AG09319 (cell line): ENCODE data around the gene VAT1.

Source experiments
- DNase-seq: peaks from one replicate; pipeline ENCODE4 v3.0.0-alpha.2; 2010; ENCODE audit warnings: low read depth; ENCODE audit errors: extremely low read depth
- TF ChIP-seq, protein P1 (sequence below): IDR thresholded peaks from 2 replicates; pipeline ENCODE4 v1.5.1; 2011; ENCODE audit warnings: low read depth, mild to moderate bottlenecking, inconsistent platforms, low read length, moderate library complexity

Gene VAT1

DNA sequence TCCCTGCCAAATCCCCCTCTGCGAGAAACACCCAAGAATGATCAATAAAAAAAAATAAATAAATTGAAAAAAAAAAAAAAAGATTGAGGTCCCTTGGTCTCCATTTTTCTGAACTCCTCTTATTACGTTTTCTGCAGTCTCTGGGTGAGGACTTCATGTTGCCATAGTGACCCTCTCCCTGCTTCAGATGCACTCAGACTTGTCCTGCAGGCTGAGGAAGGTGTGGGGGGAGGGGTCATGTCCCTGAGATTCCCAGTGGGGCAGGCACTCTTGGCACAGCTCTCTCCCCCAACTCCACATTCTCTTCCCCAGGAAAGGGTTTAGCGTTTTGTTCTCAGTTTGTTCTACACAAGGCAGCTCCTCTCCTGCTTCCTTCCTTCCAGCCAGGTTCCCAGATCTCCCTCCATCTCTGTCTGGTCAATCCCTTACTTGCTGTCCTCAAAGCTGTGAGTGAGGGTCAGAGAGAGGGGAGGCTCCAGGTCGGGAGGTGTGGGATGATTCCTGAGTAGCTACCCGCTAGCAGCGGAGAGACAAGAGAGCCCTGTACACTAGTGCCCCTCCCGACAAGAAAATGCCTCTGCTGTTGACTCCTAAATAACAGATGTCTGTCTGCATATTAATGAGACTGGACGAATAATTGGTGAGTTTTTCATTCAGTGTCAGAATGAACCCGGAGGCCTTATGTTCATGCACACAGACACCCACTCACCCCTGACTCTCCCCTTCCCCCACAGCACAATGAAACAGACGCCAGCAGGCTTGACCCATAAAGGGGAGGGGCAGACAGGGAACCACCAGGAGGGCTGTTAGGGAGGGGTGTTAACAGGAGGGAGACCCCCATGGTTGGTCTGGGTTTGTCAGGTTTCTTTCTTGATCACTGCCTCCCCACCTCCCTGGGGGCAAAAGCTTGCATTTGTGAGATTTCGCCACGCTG lies 12.0 kb upstream of the VAT1 start:
- no peak for DNase-seq
- TF ChIP-seq, protein P1, sequence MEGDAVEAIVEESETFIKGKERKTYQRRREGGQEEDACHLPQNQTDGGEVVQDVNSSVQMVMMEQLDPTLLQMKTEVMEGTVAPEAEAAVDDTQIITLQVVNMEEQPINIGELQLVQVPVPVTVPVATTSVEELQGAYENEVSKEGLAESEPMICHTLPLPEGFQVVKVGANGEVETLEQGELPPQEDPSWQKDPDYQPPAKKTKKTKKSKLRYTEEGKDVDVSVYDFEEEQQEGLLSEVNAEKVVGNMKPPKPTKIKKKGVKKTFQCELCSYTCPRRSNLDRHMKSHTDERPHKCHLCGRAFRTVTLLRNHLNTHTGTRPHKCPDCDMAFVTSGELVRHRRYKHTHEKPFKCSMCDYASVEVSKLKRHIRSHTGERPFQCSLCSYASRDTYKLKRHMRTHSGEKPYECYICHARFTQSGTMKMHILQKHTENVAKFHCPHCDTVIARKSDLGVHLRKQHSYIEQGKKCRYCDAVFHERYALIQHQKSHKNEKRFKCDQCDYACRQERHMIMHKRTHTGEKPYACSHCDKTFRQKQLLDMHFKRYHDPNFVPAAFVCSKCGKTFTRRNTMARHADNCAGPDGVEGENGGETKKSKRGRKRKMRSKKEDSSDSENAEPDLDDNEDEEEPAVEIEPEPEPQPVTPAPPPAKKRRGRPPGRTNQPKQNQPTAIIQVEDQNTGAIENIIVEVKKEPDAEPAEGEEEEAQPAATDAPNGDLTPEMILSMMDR = no peak

DNA sequence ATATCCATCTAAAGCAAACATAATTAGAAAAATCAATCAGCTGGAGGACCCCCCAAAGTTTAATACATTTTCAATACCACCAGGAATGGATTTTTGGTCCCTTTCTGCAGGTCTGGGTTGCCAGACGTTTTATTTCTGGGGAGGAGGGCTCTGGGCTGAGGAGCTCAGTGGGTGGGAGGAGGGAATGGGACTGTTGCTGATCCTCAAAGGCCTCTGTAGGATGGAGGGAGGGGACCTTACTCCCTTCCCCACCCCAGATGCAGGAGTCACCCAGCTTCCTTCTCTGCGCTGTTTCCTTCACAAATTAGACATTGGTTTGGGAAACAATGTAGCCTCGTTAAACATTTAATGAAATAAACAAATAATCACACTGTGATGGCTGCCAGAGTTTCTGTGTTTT lies 9.5 kb upstream of the VAT1 start:
- DNase-seq = no peak
- TF ChIP-seq, protein P1 = no peak

DNA sequence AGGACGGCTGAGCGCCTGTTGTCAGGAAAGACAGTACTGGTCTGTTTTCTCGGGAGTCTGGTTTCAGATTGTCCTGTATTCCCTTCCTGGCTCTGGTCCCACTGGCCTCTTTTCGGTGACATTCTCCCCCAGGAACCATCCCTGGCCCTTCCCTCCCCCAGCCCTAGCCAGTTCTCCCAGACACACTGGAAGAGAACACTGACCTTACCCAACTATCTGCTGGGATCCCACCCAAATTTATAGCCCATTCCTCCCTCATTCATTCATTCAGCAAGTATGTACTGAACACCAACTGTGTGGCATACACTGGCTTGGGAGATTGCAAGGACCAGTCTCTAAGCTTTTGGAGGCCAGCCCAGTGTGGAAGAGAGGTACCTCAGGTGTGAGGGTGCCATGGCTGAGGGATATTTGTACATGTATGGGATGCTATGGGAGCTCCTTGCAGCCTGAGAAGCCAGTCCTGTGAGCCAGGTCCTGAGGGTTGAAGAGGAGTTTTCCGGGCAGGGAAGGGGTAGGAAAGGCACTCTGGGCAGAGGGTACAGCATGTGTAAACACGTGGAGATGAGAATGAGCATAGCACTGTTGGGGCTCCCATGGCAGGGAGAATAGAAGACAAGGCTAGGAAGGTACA lies 8.1 kb upstream of the VAT1 start:
- DNase-seq = no peak
- TF ChIP-seq, protein P1 = no peak

DNA sequence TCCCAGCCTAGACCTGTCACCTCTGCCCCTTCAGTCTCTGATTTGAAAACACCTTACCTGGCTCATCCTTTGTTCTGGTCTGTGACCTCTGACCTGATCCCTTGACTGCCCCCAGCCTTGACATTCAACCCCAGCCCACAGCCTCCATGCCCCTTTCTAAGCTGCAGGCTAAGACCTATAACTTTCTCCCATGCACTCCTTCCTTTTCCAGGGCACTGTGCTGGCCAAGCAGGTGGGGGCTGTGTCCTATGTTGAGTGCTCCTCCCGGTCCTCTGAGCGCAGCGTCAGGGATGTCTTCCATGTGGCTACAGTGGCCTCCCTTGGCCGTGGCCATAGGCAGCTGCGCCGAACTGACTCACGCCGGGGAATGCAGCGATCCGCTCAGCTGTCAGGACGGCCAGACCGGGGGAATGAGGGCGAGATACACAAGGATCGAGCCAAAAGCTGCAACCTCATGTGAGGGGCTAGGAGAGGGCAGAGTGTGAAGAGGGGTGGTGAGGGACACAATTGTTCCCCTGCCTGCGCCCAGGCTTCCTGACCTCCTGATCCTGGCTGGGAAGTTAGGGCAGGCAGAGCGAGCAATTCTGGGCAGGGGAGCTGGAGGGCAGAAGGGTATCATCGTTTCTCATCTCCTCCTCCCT lies 6.2 kb upstream of the VAT1 start:
- TF ChIP-seq, protein P1 = no peak
- no peak for DNase-seq

DNA sequence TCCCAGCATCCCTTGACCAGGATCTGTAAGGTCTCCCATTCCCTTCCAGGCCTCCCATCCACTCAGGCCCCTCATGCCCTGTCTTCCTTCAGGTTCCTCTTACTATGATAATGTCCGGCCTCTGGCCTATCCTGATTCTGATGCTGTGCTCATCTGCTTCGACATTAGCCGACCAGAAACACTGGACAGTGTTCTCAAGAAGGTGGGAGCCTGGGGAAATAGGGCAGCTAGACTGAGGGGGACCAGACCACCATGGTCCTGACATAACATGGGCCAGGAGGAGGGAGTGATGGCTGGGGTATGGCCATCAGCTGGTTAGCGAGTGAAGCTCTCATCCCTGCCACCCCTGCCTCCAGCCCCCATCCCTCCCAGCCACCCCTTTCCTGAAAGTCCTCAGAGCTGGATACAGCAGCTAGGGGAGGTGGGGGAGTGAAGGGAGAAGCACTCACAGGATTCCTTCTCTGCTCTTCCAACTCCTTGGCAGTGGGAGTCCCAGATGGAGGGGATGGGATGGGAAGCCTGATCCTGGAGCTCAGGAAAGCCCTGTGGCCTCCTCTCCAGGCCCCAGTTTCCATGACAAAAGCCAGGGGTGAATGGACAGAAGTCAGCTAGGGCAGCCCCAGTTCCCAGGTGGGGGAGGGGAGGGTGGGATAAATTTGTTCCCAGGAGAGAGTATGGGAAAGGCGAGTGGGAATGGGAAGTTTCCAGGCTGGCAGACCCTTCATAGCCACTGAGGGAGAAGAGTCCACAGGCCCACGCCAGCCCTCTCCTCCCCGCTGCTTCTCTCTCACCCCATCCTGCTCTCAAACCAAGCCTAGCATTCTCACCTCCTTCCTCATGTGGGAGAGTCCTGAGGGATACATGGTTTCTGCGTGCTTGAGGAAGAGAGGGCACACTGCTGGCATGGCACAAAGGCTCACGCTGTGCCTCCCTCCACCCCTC lies 5.2 kb upstream of the VAT1 start:
- DNase-seq = no peak
- TF ChIP-seq, protein P1 = no peak

DNA sequence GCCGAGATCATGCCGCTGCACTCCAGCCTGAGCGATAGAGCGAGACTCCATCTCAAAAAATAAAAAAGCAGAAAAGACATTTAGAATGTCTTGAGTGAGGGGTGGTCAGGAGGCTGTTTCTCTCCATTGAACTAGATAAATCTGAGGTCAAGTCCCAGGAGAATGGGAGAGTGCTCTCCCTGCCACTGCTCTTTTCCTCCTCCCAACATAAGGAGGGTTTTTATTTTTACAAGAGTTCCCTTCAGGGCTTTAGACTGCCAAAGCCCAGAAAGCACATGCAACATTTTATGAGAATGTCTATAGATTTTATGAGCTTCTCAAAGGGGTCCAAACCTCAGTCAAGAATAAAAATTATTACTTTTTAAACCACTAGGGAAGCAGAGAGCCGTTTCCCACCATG lies 4.4 kb upstream of the VAT1 start:
- TF ChIP-seq, protein P1 = no peak
- DNase-seq = no peak
